H4 (cell line): ENCODE measurements around the gene PUM1. TPM values are rescaled to one million over a fixed set of nuclear protein-coding genes. Genes with fewer than 3 reads are reported as not detected.

Experiments used
- DNase-seq: peaks from one replicate; pipeline ENCODE4 v3.0.0-alpha.2; 2015; ENCODE audit warnings: low spot score
- total RNA-seq: library from RNA; depleted of rRNA; stranded (reverse); fragments of >200 nt; shearing (Covaris generic); gene quantifications from 2 replicates; pipeline ENCODE4 v1.2.3, GENCODE V29; 2014; rRNA removed

PUM1 gene
- total RNA-seq, 1 experiment from 2014 or later: 31.7 TPM

GRCh38 chr1:30893776-30894507, 171.6 kb downstream of the PUM1 start:
- DNase-seq: no peak

- DNase-seq: no peak
These were observed 172.8 kb downstream of the PUM1 start for GRCh38 chr1:30892671-30893073.

- no peak for DNase-seq
These were observed 174.3 kb downstream of the PUM1 start for GRCh38 chr1:30891227-30891552.

- DNase-seq: no peak
These were observed 174.9 kb downstream of the PUM1 start for GRCh38 chr1:30890502-30891226.

GRCh38 chr1:30889511-30889910, 176.0 kb downstream of the PUM1 start:
- no peak for DNase-seq

- no peak for DNase-seq
These were observed 176.5 kb downstream of the PUM1 start for GRCh38 chr1:30888975-30889374.

- peak; percentile 87 for DNase-seq
These were observed 177.1 kb downstream of the PUM1 start for GRCh38 chr1:30888391-30888790.

- no peak for DNase-seq
These were observed 177.8 kb downstream of the PUM1 start for GRCh38 chr1:30887485-30888315.

- DNase-seq: no peak
These were observed 178.6 kb downstream of the PUM1 start for GRCh38 chr1:30886710-30887428.

GRCh38 chr1:30885570-30886522, 179.7 kb downstream of the PUM1 start:
- DNase-seq: no peak

- no peak for DNase-seq
These were observed 180.8 kb downstream of the PUM1 start for GRCh38 chr1:30884723-30885122.

- no peak for DNase-seq
These were observed 181.9 kb downstream of the PUM1 start for GRCh38 chr1:30883389-30884172.

- DNase-seq: no peak
These were observed 182.7 kb downstream of the PUM1 start for GRCh38 chr1:30882678-30883388.

Other genes with a start within 250 kb of the PUM1 start
- 15.5 and 16.7 TPM in 2 replicates for gene SDC3, start 157.0 kb downstream of the PUM1 start, total RNA-seq
- gene NKAIN1, start 174.2 kb upstream of the PUM1 start, total RNA-seq: 0.68 and 0.76 TPM in 2 replicates
- 134 and 141 TPM in 2 replicates for gene SNRNP40, start 231.1 kb upstream of the PUM1 start, total RNA-seq
- gene ZCCHC17, start 231.3 kb upstream of the PUM1 start, total RNA-seq: 33.6 and 50.2 TPM in 2 replicates